C1 segment of cervical spinal cord (tissue), 14 donors: ENCODE data around the gene CSNK1D.

ENCODE experiments used
- DNase-seq, 14 donors: peaks; one replicate each; lab custom pipeline; 2025; lab: John Stamatoyannopoulos, UW

CSNK1D gene

DNA sequence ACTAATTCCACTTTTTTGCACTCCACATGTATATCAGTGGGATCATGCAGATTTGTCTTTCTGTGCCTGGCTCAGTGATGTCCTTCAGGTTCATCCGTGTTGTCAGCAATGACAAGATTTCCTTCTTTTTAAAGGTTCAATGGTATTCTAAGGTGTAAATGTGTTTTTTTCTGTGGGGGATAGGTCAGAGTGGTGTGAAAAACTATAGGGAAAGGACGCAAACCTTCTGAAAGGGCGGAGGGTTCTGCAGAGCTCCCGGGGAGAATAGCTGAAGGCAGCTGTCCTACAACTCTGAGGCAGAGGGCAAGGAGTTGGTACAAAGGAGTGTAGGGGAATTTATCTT is 21.9 kb upstream of the CSNK1D start:
- DNase-seq = no peak

- no peak for DNase-seq
Measured at GRCh38 chr17:82294064-82294773, 20.7 kb upstream of the CSNK1D start.

DNA sequence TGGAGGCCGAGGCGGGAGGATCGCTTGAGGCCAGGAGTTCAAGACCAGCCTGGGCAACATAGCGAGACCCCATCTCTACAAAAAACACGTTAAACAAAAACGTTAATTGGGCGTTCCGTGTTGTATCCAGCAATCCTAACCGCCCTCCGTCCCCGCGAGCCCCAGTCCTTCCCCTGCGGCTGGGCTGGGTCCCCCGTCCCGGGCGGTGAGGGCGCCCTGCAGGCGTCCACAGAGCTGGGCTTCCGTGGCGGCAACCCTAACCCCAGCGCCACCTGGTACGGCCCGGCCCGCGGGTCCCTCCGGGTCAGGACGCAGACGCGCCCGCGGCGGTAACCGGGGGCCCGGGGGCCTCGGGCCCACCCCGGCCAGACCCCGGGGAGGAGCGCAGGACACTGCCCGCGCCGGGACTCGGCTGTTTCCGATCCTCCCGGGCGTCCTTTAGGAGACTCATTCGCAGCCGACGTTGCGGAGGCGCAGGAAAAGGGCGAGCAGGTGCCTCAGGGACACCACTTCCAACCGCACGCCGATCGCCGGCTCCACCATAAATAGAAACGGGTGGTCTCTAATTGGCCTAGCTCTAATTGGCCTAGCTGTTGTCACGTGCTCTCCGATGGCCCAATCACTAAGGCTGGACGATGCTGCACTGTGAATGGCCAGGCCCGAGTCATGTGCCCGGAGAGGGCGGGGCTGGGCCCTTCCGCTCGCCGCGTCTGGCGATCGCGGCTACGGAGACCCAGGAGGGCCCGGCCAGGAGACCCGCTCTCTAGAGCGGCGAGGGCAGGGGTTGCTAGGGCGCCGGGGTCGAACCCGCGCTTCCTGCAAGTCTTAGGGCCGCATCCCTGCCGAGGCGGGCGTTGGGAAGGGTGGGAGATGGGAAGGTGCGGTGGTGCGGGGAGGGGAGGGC is 19.0 kb upstream of the CSNK1D start:
- DNase-seq = peak; percentile 56 to 96 (median 93)

- DNase-seq = no peak
Measured at GRCh38 chr17:82291582-82292250, 18.2 kb upstream of the CSNK1D start.

DNA sequence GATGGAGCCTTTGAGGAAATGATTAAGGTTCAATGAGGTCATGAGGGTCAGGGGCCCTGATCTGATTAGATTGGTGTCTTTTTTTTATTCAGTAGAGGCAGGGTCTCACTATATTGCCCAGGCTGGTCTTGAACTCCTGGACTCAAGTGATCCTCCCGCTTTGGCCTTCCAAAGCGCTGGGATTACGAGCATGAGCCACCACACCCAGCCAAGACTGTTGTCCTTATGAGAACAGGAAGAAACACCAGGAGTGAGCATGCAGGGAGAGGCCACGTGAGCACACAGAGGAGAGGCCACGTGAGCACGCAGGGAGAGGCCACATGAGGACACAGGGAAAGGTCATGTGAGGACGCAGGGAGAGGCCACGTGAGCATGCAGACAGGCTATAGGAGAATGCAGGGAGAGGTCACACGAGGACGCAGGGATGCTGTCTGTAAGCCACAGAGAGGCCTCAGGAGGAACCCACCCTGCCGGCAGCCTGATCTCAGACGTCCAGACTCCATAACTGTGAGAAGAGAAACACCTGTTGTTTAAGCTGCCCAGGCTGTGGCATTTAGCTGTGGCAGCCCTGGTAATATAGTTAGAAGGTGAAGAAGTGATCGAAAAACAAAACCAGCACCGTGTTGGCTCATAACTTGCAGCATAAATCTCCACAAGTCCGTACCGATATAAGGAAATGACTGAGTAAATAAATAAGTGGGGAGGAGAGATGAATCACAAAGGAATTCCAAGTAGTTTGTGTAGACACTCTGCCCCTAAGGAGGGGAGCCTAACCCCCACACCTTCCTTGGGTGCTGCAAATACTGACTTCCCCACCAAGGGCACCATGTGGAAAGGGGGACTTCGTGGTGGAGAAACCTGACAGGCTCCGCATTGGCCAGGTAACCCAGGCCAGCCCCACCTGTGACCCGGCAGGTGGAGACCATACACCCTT is 14.6 kb upstream of the CSNK1D start:
- DNase-seq = peak in 1 of 14 donors; percentile 22

DNA sequence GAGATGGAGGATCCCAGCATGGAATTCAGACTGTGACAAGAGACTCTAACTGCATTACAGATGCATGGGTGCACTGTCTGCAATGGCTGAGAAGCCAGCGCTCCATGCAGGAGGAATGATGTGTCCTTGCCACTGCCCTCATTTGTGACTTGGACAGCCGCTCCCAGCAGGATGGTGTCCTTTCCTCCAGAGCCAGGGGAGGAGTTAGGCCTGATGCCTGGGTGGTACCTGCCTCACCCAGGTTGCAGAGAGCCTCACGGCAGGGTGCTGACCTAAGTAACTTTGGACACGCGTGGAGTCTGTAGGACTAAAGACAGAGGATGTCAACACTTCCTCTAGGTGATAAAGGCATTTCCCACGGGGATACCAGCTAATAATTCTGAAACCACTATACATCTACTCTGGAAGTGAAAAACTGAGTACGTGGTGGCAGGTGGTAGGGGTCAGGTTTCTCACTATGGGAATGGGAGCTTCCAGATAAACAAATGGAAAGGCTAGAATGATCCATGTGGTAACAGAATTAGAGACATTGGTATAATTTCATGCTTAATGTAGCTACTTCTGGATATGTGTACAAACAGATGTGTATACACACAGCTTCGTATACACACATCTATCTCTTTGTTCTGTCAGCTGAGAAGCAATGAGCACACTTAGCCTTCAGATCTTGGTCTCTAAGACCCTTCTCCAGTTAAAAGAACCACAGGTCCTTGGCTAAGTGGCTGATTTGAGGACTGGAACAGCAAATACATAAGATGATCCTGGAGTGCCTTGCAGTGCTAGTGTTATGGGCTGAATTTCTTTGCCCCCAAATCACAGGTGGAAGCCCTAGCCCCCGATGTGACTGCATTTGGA is 13.7 kb upstream of the CSNK1D start:
- DNase-seq = no peak

DNA sequence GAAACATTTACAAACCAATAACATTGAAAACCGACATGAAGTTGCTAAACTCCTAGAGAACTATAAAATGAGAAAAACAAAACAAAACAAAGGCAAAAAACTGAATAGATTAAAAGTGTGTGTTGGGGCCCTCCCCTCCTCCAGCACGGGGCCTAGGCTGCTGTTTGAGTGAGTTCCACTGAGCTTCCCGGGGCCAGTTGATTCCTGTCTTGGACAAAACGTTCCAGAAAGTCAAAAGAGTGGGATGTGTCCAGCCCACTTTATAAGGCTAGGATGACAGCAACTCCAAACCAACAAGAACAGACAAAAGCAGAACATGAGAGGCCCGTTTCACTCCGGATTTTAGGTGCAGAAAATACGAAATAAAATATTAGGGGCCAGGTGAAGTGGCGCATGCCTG is 11.6 kb upstream of the CSNK1D start:
- no peak for DNase-seq

DNA sequence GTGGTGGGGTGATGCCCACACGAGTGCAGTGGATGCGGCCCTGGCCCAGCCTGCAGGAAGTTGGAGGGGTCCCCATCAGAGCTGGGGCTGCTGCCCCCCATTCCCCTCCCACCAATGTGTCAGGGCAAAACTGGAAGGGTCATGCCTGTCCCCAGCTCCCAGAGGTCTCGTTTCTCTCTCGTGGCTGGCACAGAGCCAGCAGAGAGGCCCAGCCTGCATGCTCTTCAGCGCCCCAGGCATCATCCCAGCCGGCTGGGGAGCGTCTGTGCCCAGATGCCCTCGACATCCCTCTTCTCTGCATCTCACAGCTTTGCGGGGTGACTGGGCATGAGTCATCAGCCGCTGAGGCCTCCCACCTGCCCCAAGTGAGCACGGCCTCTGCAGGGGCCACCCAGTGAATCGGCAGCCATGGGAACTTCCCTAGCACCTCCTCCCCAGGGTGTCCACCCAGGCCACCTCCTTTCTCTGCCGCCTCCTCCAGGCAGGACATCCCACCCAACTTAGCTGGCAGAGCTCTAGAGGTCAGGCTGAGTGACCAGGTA is 9.8 kb upstream of the CSNK1D start:
- peak in 1 of 14 donors; percentile 55 for DNase-seq

GRCh38 chr17:82282239-82283207 is 9.0 kb upstream of the CSNK1D start:
- DNase-seq = peak in 1 of 14 donors; percentile 68

DNA sequence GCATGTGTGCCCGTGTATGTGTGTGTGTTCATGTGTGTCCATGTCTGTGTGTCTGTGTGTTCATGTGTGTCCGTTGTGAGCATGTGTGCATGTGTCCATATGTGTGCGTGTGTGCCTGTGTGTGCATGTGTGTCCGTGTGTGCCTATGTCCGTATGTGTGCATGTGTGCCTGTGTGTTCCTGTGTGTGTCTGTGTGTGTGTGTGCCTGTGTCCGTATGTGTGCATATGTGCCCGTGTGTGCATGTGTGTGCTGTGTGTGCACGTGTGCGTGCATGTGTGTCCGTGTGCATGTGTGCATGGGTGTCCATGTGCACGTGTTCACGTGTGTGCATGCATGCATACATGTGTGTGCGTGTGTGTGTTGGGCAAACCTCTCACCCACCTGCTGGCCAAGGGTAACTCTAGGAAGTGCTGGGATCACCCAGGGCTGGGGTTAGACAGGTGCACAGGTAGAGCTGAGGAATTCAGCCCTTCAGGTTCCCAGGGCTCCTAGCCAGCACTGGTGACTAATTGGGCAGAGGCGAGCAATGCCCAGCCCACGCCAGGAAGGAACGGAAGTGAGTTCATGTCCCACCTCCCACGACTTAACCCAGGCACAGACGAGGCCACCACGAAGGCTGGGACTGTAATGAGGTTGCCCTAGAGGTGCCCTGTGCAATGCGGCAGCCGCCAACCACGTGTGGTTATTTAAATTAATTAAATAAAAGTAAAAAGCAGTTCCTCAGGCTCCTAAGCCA is 8.2 kb upstream of the CSNK1D start:
- DNase-seq = no peak

GRCh38 chr17:82281076-82281475 is 7.6 kb upstream of the CSNK1D start:
- no peak for DNase-seq

DNA sequence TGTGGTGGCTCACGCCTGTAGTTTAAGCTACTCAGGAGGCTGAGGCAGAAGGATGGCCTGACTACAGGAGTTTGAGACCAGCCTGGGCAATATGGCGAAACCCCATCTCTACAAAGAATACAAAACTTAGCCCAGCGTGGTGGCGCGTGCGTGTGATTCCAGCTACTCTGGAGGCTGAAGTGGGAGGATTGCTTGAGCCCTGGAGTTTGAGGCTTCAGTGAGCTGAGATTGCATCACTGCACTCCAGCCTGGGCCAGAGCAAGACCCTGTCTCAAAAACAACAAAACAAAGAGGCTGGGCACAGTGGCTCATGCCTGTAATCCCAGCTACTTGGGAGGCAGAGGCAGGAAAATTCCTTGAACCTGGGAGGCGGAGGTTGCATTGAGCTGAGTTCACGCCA is 7.0 kb upstream of the CSNK1D start:
- DNase-seq = no peak

GRCh38 chr17:82278786-82279391 is 5.4 kb upstream of the CSNK1D start:
- no peak for DNase-seq

- DNase-seq = no peak
Measured at GRCh38 chr17:82278308-82278707, 4.8 kb upstream of the CSNK1D start.

GRCh38 chr17:82277851-82278250 is 4.4 kb upstream of the CSNK1D start:
- DNase-seq = peak in 1 of 14 donors; percentile 21

- DNase-seq = no peak
Measured at GRCh38 chr17:82276938-82277337, 3.4 kb upstream of the CSNK1D start.

- DNase-seq = no peak
Measured at GRCh38 chr17:82275326-82275725, 1.8 kb upstream of the CSNK1D start.
